HG03520 (cell line): ENCODE results near the gene SLC25A33.

Experiments
- ATAC-seq: cut with Tn5 transposase; IDR thresholded peaks from one replicate; pipeline ENCODE4 v1.9.1; 2021; ENCODE audit warnings: mild to moderate bottlenecking, moderate library complexity; ENCODE audit not compliant: unreplicated experiment

Gene SLC25A33

DNA sequence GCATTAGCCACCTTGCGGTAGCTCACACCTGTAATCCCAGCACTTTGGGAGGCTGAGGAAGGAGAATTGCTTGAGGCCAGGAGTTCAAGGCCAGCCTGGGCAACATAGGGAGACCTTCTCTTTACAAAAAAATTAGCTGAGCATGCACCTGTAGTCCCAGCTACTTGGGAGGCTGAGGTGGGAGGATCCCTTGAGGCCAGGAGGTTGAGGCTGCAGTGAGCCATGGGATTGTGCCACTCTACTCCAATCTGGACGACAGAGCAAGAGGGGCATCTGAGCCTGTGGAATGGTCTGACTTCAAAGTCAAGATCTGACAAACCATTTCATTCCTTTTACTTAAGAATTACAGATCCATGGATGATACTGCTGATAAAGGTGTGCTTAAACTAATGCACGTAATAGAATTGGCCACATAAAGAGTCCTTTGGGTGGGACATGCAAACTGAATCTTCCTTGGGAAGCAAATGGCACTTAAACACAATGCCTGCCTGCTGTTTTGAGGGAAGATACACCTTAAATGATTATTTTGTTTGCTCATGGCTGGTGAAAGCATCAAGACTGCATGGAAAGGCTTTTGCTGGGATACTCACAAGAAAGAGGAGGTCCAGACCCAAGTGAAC lies 47.0 kb downstream of the SLC25A33 start:
- ATAC-seq = no peak

DNA sequence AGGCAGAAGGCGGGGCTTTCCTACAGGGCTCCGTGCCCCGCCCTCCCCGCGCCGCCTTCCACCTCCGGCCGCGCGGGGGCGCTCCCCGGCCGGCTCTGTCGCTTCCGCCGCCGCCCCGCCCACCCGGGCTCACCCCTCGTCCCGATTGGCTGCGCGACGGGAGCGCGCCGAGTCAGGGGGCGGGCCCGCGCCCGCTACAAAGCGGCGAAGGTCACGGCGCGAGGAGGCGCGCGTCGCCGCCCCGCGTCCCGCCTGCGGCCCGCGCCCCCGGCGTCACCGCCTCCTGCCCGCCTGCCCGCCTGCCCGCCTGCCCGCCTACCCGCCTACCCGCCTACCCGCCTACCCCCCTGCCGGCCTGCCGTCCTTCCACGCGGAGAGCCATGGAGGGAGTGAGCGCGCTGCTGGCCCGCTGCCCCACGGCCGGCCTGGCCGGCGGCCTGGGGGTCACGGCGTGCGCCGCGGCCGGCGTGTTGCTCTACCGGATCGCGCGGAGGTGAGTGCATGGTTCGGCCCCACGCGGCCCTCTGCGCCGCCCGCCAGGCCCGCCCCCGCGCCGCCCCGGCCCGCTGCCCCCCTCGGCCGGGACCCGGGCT lies 49.4 kb downstream of the SLC25A33 start, which contains the start of gene TMEM201:
Gene TMEM201 (plus strand): TSS at position 361 of the 593 bp plus-strand sequence. CDS start 20 bp downstream, at position 381.
- ATAC-seq = peak; percentile 73

DNA sequence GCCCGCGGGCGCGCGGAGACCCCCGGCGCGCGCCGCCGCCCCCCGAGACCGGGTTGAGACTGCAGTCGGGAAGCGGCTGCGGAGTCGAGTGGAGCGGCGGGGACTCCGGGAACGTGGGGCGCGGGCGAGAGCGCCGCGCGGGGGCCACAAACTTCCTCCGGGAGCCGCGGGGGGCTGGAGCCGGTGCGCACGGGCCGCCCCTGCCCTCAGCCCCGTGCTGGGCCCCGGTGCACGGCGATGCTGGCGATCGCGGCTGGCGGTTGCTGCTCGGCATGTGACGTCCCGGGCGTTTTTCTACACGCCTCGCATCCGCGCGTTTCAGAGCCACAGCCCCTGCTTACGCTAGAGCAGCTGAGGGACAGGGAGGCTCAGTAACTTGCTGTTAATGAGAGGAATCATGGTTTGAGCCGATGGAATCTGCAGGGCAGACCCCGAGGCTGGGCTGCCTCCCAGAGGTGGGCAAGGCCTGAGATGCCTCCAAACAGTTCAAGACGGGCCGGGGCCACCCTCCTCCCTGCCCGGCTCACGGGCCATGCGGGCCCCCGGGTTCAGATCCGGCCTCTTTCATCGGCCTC lies 50.0 kb downstream of the SLC25A33 start:
- peak; percentile 24 for ATAC-seq

DNA sequence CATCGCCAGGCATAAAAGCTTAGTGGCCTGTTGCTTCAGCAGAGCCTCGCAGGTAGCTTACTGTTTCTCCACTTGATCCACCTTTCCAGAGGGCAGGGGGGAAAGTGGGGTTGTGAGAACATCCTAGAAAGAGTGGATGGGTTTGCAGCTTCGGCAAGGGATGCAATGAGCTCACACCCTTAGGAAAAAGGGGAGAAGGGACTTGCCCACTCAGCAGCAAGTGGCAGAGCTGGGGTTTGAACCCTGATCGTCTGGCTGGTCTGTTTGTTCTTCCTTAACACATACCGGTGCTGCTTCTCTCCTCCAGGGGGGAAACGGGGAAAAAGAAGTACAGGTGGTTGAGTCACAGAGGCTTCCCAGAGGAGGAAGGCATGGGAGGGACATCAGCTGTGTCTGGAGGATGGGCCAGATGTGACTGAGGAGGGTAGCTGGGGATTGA lies 50.5 kb downstream of the SLC25A33 start:
- ATAC-seq = no peak

DNA sequence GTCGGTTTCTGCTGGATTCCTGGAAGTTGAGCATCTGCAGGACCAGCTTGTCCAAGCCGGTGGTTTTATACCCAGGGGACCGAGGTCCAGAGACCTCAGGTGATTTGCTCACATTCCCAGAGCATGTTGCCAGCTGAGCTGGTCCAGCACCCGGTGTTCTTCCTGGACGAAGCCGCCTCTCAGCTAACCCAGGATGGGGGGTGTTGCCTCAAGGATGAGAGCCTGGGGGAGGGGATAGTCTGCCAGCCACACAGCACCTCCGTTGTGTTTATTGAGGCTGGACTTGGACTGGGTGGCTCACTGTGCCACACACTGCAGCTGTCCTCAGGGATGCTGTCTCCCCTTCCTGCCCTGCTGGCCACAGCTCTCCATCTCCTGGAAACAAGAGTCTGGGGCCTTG lies 50.9 kb downstream of the SLC25A33 start:
- no peak for ATAC-seq

DNA sequence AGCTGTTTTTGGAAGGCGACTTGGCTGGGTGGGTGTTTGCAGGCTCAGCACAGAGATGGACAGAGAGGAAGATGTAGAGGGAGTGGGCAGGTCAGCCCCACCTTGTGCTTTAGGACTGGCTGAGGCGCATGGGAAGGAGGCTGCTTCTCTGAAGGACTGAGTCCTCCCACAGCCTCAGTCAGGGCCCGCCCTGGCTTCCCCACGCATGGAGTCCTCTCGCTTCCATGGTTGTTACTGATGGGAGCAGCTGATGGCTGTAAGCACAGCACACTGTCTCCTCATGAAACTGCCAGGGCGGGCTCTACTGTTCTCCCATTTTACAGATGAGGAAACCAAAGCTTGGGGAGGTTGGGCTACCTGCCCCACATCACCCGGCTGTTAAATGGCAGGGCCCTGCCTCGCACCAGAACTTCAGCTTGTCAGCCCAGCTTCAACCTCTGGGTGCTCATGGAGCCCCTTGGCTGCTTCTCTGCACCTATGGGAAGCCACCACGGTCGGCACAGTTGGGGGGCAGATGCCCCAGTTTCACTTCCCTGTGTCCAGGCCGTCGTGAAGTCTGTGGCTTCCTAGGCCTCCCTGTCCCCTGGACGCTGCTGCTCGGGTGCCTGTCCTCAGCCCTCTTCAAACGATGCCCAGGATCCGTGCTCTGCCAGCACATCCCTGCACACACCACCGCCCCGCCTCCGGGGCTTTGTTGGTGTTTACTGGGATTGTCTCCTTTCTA lies 51.8 kb downstream of the SLC25A33 start:
- ATAC-seq = no peak

GRCh38 chr1:9591669-9592509 lies 52.6 kb downstream of the SLC25A33 start:
- no peak for ATAC-seq

- no peak for ATAC-seq
Observed at GRCh38 chr1:9592510-9593075, 53.3 kb downstream of the SLC25A33 start.

DNA sequence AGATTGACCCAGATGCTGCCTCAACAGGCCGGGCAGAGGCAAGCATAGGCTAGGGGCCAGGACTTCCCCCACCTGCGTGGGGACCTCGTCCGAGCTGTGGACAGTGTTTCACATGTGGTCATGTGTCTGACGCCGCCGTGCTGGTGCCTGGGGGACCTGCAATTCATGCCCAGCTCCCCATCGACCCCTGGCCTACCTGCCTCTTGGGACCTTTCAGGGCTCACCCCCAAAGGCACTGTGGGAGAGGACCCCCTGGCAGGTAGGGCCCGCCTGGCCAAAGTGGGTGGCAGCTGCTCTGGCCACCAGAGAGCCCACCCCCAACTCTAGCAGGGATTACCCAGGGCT lies 53.9 kb downstream of the SLC25A33 start:
- no peak for ATAC-seq

- no peak for ATAC-seq
Observed at GRCh38 chr1:9593492-9594465, 54.5 kb downstream of the SLC25A33 start.

DNA sequence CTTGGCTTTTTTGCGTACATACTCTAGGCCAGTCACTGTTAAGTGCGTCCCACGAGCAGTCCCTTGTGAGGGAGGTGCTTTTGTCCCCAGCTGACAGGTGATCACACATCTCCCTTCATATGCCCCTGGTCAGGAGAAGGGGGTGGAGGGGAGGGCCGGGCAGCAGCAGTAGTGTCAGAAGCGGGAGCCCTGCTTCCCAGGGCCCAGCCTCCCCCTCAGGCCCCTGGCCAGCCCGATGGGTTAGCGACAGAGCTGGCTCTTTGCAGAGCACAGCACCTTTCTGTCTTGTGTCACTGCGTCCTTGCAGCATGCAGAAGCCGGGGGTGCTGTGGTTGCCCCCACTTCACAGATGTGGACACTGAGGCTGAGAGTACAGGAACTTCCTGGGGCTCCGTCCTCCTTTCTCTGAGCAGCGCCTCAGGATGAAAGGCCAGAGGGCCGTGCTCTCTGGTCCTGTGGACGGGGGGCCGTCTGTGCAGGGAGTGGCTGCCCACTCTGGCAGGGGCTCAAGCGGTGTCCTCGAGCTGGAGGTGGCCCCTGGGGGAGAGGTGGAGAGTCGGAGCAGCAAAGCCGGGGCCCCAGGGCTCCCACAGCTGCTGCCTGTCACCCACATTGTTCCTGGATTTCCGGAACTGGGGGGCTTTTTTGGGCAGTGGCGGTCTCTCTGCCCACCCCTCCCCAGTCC lies 55.3 kb downstream of the SLC25A33 start:
- ATAC-seq = no peak

GRCh38 chr1:9595156-9595967 lies 56.1 kb downstream of the SLC25A33 start:
- no peak for ATAC-seq

DNA sequence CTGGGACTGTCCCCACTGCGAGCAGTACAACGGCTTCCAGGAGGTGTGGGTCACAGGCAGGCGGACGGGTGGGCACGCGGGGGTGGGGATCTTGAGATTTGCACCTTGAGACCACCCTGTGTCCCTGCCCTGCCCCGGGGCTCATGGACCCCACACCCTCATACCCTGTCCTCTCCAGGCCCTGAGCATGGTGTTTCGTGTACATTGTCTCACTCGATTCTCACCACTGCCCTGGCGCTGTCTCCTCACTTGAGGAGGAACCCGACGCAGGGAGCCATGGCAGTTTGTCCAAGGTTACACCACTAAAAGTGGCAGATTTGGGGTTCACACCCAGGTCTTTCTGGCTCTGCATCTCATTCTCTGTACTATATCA lies 56.7 kb downstream of the SLC25A33 start:
- no peak for ATAC-seq

- ATAC-seq = no peak
Observed at GRCh38 chr1:9596415-9597123, 57.3 kb downstream of the SLC25A33 start.

DNA sequence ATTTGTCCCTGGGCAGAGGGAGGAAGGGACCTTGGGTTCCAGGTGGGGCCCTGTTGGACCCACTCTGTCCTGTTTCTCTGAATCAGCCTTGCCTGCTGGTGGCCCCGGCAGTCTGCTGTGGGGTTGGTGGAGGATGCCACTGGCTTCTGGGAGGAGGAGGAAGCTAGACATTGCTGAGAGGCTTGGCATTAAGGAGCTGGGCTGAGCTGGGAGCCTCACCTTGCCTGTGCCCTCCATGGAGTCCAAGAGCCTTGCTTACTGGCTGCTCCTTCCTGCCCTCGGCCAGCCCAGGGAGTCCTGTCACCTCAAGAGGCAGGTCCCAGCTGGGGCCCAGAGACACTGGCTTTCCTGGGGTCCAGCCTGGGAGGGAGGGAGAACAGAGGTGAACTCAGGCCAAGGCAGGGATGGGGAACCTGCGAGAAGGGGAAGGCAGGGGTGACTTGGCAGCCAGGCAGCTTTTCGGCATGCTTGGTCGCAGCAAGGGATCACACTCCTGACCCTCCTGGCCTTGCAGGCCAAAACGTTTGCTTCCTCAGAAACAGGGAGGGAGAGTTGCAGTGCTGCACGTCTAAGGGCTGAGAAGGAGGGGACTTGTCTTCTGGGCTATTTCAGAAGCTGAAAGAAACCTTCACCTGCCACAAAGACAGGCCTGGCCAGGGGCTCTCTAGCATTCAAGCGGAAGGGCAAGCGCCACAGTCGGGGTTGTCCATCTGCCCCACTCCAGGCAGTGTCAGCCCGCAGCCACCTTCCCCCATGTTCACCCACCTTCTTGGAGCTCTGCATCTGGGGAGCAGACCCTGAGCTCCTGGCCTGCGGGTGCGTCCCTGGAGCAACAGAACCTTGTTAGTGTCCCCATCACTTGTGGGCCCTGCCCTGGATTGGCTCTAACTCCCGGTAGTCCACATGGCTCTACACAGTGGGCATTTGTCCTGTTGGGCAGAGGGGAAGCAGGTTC lies 58.4 kb downstream of the SLC25A33 start:
- ATAC-seq = no peak

DNA sequence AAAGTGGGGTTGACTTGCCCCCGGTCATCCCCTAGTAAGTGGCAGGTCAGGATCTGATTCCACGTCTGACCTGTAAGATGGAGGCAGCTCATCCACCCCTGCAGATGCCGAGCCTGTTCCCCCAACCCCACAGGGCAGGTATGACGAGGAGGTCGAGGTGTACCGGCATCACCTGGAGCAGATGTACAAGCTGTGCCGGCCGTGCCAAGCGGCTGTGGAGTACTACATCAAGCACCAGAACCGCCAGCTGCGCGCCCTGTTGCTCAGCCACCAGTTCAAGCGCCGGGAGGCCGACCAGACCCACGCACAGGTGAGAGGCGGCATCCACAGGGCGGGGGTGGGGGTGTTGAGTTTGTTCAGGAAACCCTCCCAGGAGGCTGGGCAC lies 59.0 kb downstream of the SLC25A33 start:
- ATAC-seq = no peak
